Dendritic cell treated with granulocyte-macrophage colony-stimulating factor and Interleukin-4, amounts not matched to agents 40 ng/mL and 50 ng/mL, for 4 days (primary cell): ENCODE results near the gene SV2C.
A peak's percentile ranks its signal among the peaks of the same experiment; 100 is the strongest.
"Not testable (repeated sequence)": the region's sequence is repeated elsewhere in the genome, so short reads cannot be mapped to it uniquely, and the experiment has no call there.

Experiments used
- H3K27ac Mint-ChIP-seq: one replicate; pipeline ENCODE4 v1.8.0; 2022; ENCODE audit warnings: mild to moderate bottlenecking, mixed read lengths
- H3K27me3 Mint-ChIP-seq: one replicate; pipeline ENCODE4 v1.8.0; 2022; ENCODE audit warnings: mild to moderate bottlenecking, mixed read lengths
- H3K36me3 Mint-ChIP-seq: one replicate; pipeline ENCODE4 v1.8.0; 2022; ENCODE audit warnings: low read depth, mixed read lengths
- H3K4me1 Mint-ChIP-seq: one replicate; pipeline ENCODE4 v1.8.0; 2022; ENCODE audit warnings: low read depth, mixed read lengths
- H3K4me3 Mint-ChIP-seq: one replicate; pipeline ENCODE4 v1.8.0; 2022; ENCODE audit warnings: mild to moderate bottlenecking, moderate library complexity, mixed read lengths
- H3K9me3 Mint-ChIP-seq: one replicate; pipeline ENCODE4 v1.8.0; 2022; ENCODE audit warnings: mixed read lengths
- intact Hi-C: fragments of 100-400 bp; cut with micrococcal nuclease; formaldehyde crosslinking; loops from one replicate; pipeline ENCODE4 v1.15.0; 2022

Gene SV2C

GRCh38 chr5:76278261-76278789 lies 195.1 kb downstream of the SV2C start:
- H3K27me3 Mint-ChIP-seq, result no peaks in the 10 kb centered on the region
- peaks cover 8% of the 10 kb centered on the region for H3K4me1 Mint-ChIP-seq
- no peaks in the 10 kb centered on the region for H3K9me3 Mint-ChIP-seq
- intact Hi-C loops, result no loop called here
- no peak overlapping the region for H3K4me3 Mint-ChIP-seq
- H3K36me3 Mint-ChIP-seq, result no peaks in the 10 kb centered on the region
- H3K27ac Mint-ChIP-seq, result no peak overlapping the region

DNA sequence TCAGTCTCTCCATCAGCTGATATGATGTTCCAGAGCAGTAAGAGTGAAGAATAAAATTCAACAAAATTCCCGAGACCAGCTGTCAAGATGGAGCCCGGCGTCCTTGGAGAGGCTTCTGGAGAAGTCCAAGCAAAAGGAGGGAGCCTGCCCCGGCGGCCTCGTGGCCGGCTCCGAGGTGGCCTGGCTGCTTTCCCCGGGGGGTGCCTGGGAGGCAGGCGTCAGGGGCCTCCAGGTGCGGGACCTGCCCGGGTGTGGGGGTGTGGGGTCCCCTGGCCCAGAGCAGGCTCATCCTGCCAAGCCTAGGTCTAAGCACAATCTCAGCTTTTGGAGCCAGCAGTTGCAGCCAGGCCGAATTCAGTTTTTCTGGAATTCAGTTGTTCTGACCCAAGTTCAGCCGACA lies 197.3 kb downstream of the SV2C start:
- no peaks in the 10 kb centered on the region for H3K4me1 Mint-ChIP-seq
- no peak overlapping the region for H3K27ac Mint-ChIP-seq
- H3K36me3 Mint-ChIP-seq, result no peaks in the 10 kb centered on the region
- intact Hi-C loops, result no loop called here
- no peaks in the 10 kb centered on the region for H3K9me3 Mint-ChIP-seq
- no peaks in the 10 kb centered on the region for H3K27me3 Mint-ChIP-seq
- H3K4me3 Mint-ChIP-seq, result no peak overlapping the region

DNA sequence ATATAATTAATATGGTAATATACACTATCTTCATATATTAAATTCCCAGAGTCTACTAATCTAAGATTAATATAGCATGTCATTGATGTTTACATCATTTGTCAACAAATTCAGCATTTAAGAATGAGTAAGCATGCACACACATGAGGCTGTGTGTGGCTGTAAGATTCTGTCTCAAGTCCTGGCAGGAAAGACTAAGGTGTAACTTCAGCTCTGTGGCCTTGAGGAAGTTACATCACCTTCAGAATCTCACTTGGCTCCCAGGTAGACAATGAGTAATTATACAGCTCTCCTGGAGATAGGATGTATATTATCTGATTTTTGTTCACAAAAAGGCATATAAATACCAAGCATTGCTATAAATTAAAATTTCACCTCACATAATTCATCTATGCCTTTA lies 200.5 kb downstream of the SV2C start:
- H3K4me1 Mint-ChIP-seq, result peaks cover 5% of the 10 kb centered on the region
- intact Hi-C loops, result no loop called here
- H3K27ac Mint-ChIP-seq, result no peak overlapping the region

DNA sequence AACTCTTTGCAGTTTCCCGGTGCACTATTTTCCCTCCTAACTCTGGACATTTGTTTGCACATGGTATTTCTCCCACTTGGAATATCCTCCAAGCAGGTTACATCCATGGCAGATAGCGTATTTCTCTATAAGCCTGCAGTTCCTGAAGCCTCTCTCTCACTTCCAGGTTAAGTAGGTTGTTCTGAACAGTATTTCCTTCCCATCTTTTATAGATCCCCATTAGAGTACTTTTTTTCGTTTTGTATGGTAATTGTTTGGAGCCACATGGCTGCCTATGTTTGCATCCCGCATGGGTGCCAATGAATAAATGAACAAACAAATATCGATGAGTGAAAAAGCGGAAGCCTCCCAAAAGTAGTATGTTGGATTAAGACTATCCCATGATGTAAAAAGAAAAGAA lies 206.5 kb downstream of the SV2C start:
- Mint-ChIP-seq H3K4me1 (peaks cover 50% of the 10 kb centered on the region), H3K4me3 (no peak overlapping the region), H3K27me3 (no peaks in the 10 kb centered on the region), H3K27ac (peak overlapping the region; percentile 27), H3K36me3 (no peaks in the 10 kb centered on the region), H3K9me3 (no peaks in the 10 kb centered on the region)
- intact Hi-C loops, result loop anchor here (10.0 kb wide), 1 partner anchor 115 kb away; the partner anchor contains the start of gene IQGAP2

More for the DNA sequence above, 200.5 kb downstream of the SV2C start:
- Mint-ChIP-seq H3K27me3 (no peaks in the 10 kb centered on the region), H3K36me3 (no peaks in the 10 kb centered on the region), H3K4me3 (no peak overlapping the region), H3K9me3 (no peaks in the 10 kb centered on the region)

DNA sequence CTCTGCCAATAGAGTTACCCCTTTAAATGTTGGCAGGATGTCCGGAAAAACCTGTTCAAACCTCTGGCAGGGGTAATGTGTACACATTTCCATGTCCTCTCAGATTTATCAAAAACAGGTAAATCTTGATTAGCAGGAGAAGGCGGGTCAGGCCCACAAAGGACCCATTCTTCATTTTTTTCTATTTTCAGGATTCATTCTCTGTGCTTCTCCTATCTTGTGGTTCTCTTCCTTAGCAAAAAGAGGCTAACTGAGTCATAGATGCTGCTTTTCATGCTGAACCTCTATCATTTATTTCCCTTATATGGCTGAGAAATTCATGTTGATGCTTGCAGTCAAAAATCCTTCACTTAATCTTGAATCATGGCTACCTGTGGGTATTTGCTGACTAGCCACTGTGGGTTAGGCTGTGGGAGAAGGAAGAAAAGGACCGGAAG lies 207.2 kb downstream of the SV2C start:
- H3K27ac Mint-ChIP-seq, result peak overlapping the region; percentile 34

DNA sequence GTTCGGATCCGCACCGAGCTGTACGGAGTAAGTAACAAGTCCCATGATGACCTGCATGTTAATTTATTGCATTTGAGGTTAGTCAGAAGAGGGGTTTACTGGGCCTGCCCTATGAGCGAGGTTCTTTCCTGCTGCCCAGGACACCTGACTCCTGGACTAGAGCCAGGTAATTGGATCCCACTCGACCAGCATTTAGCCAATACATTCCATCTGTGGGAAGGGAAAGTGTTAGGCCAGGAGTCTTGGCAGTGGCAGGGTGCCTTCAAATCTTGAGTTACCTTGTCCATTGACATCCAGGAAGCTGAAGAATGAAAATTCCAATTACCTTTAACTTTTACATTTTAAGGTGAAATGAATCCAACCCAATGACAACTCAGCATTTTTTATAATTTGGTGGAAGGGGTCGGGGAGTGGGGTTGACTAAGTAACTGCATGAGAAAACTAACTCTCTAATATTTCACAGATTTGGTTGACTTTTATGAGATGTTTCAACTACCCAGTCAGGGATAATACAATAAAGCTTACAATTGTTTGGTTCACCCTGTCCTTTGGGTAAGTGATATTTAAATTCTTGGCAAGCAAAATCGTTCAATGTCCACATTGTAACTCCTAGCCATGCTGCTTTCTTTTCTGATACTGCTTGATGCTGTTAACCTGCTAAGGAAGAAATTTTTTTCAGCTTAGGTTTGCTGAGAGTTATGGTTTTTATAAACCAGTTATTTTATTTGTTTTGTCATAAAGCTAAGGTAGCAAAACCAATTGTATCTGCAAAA lies 208.3 kb downstream of the SV2C start:
- H3K4me1 Mint-ChIP-seq, result peaks cover 67% of the 10 kb centered on the region
- peak overlapping the region; percentile 82 for H3K27ac Mint-ChIP-seq
- no peaks in the 10 kb centered on the region for H3K9me3 Mint-ChIP-seq

More for the DNA sequence above, 207.2 kb downstream of the SV2C start:
- intact Hi-C loops, result loop anchor here (10.0 kb wide), 1 partner anchor 114 kb away; the partner anchor contains the start of gene IQGAP2
- Mint-ChIP-seq H3K9me3 (no peaks in the 10 kb centered on the region), H3K36me3 (no peaks in the 10 kb centered on the region), H3K27me3 (no peaks in the 10 kb centered on the region), H3K4me1 (peaks cover 57% of the 10 kb centered on the region), H3K4me3 (no peak overlapping the region)

DNA sequence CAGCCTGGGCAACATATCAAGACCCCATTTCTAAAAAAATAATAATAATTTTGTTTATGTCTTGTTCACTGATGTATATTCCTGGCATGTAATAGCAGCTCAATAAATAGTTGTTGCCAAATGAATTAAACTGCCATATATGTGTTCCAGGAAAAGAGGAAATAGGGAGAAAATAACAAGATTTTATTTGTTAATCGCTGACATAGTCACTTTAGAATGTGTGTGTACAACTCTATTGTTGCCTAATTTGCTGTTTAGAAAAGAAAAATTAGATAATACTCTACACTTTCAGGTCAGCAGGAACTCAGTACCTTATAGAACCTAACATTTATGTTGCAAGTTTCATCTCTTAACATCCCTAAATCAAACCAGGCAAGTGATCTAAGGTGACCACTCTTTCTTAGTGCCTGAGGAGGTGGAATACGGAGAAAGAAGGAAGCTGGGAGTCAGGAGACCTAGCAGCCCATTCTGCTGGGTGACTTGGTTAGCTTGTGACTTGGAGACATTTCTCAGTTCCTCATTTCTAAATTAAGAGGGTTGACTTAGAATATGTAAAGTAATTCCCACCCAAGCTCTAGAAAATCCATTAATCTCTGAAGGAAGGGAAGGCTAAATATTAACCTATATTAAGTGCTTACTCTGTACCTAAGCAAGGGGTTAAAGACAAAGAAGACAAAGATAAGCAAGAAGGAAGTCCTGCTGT lies 209.6 kb downstream of the SV2C start:
- Mint-ChIP-seq H3K36me3 (no peaks in the 10 kb centered on the region), H3K9me3 (no peaks in the 10 kb centered on the region), H3K27me3 (no peaks in the 10 kb centered on the region), H3K27ac (peak overlapping the region; percentile 82), H3K4me3 (no peak overlapping the region), H3K4me1 (peaks cover 62% of the 10 kb centered on the region)
- intact Hi-C loops, result loop anchor here (10.0 kb wide), 1 partner anchor 112 kb away; the partner anchor contains the start of gene IQGAP2

More for the DNA sequence above, 208.3 kb downstream of the SV2C start:
- H3K27me3 Mint-ChIP-seq, result no peaks in the 10 kb centered on the region
- no peaks in the 10 kb centered on the region for H3K36me3 Mint-ChIP-seq
- no peak overlapping the region for H3K4me3 Mint-ChIP-seq
- intact Hi-C loops, result loop anchor here (10.0 kb wide), 1 partner anchor 113 kb away; the partner anchor contains the start of gene IQGAP2

- peaks cover 54% of the 10 kb centered on the region for H3K4me1 Mint-ChIP-seq
- H3K27ac Mint-ChIP-seq, result peak overlapping the region; percentile 82
- no peaks in the 10 kb centered on the region for H3K27me3 Mint-ChIP-seq
- no peak overlapping the region for H3K4me3 Mint-ChIP-seq
- no peaks in the 10 kb centered on the region for H3K9me3 Mint-ChIP-seq
- H3K36me3 Mint-ChIP-seq, result no peaks in the 10 kb centered on the region
- intact Hi-C loops, result loop anchor here (10.0 kb wide), 1 partner anchor 110 kb away; the partner anchor contains the start of gene IQGAP2
These were observed 211.4 kb downstream of the SV2C start for GRCh38 chr5:76294573-76294972.

DNA sequence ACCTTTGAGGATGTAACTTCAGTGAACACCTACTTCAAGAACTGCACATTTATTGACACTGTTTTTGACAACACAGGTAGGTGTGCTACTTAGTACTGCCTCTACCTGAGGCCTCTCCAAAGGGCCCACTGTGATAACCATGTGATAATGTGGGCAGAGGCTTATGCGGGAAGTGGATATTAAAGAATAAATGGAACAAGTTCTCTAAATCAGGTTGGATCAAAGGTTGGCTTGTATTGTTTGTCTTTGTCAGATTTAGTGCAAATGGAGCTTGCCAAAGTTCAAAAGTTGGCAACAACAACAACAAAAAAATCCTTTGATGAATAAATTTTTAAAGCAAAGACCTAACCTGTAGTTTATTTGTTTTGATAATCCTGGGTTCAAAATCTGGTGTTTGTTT lies 215.7 kb downstream of the SV2C start:
- no peaks in the 10 kb centered on the region for H3K9me3 Mint-ChIP-seq
- H3K36me3 Mint-ChIP-seq, result no peaks in the 10 kb centered on the region
- H3K4me3 Mint-ChIP-seq, result no peak overlapping the region
- intact Hi-C loops, result loop anchor here (10.0 kb wide), 1 partner anchor 106 kb away; the partner anchor contains the start of gene IQGAP2
- H3K27ac Mint-ChIP-seq, result no peak overlapping the region
- peaks cover 30% of the 10 kb centered on the region for H3K4me1 Mint-ChIP-seq
- no peaks in the 10 kb centered on the region for H3K27me3 Mint-ChIP-seq

DNA sequence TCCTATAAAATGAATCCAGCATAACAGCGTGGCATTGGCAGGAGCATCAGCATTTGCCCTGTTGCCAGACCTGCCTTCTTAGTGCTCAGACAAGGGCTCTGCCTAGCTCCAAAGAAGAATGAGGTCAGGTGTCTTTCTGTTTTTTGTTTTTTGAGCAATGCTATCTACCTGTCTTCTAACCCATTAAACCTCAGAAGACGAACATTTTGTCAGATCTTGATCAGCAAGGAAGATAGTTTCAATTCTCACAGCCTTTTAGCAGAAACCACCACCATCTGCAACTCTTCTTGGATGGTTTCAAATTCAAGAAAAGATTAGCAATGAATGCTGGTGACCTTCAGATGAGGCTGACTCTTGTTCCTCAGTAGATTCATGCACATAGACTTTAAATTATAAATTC lies 216.4 kb downstream of the SV2C start:
- H3K36me3 Mint-ChIP-seq, result no peaks in the 10 kb centered on the region
- H3K27me3 Mint-ChIP-seq, result no peaks in the 10 kb centered on the region
- no peaks in the 10 kb centered on the region for H3K9me3 Mint-ChIP-seq
- H3K27ac Mint-ChIP-seq, result no peak overlapping the region
- no peak overlapping the region for H3K4me3 Mint-ChIP-seq
- intact Hi-C loops, result loop anchor here (10.0 kb wide), 1 partner anchor 105 kb away; the partner anchor contains the start of gene IQGAP2
- peaks cover 30% of the 10 kb centered on the region for H3K4me1 Mint-ChIP-seq

GRCh38 chr5:76301932-76302331 lies 218.7 kb downstream of the SV2C start:
- H3K27ac Mint-ChIP-seq, intact Hi-C loops, H3K27me3 Mint-ChIP-seq, H3K9me3 Mint-ChIP-seq, H3K36me3 Mint-ChIP-seq, H3K4me3 Mint-ChIP-seq: not testable (repeated sequence)
- peaks cover 27% of the 10 kb centered on the region for H3K4me1 Mint-ChIP-seq

DNA sequence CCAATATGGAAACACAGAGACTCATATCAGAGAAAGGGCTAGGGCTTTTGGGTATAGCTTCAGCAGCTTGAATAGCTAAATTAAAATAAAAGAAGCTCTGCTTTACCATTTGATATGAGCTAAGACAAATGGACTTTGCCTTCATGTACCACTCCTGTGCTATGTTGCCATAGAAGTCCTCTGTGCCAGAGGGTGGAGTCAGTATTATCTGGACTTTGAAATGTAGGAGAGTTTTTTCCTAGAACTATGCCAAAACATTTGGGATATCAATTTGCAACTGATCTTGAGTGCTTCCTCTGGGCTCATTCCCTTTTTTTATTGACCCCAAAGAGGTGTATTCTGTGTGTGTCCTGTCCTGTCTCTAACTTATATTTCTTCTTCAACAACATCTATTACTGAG lies 219.5 kb downstream of the SV2C start:
- intact Hi-C loops, H3K27ac Mint-ChIP-seq, H3K36me3 Mint-ChIP-seq, H3K4me3 Mint-ChIP-seq, H3K27me3 Mint-ChIP-seq, H3K9me3 Mint-ChIP-seq: not testable (repeated sequence)
- H3K4me1 Mint-ChIP-seq, result peaks cover 30% of the 10 kb centered on the region

- no peaks in the 10 kb centered on the region for H3K36me3 Mint-ChIP-seq
- H3K9me3 Mint-ChIP-seq, result no peaks in the 10 kb centered on the region
- no peaks in the 10 kb centered on the region for H3K27me3 Mint-ChIP-seq
- no peak overlapping the region for H3K4me3 Mint-ChIP-seq
- H3K4me1 Mint-ChIP-seq, result peaks cover 41% of the 10 kb centered on the region
- peak overlapping the region; percentile 75 for H3K27ac Mint-ChIP-seq
- intact Hi-C loops, result no loop called here
These were observed 220.7 kb downstream of the SV2C start for GRCh38 chr5:76303921-76304320.

DNA sequence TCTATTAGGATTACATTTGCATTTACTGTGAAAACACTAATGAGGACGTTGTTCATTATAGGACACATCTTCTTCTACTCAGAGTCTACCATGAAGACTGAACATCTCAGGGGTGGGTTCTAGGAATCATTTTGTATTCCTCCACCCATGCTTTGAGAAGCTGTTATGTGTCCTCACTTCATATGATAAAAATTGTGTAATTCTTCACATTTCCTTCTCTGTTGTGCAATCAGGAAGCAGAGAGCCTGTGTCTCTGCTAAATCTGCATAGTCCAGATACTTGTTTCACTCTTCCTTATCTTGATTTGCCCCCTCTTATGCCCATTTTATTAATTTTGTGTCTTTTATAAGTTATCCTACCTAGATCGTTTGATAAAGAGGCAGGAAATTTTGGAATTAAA lies 222.1 kb downstream of the SV2C start:
- Mint-ChIP-seq H3K27ac (peak overlapping the region; percentile 75), H3K36me3 (no peaks in the 10 kb centered on the region), H3K4me1 (peaks cover 44% of the 10 kb centered on the region), H3K9me3 (no peaks in the 10 kb centered on the region), H3K27me3 (no peaks in the 10 kb centered on the region), H3K4me3 (no peak overlapping the region)
- intact Hi-C loops, result no loop called here
